Activated naive CD4-positive, alpha-beta T cell treated with anti-CD3 and anti-CD28 coated beads for 36 hours (primary cell): Measurements from ENCODE around the gene CDKN2AIP. TPM values are rescaled to one million over a fixed set of nuclear protein-coding genes. Genes with fewer than 3 reads are reported as not detected.

Experiments used
- CTCF ChIA-PET: fragments of 350-600 bp; sonication (Branson Sonifier 250); formaldehyde crosslinking; loops from one replicate; lab custom pipeline; 2021; ENCODE audit warnings: antibody characterized with exemption; lab: Charles Lee
- DNase-seq: peaks from one replicate; pipeline ENCODE4 v3.0.0-alpha.2; 2020
- H3K27ac Mint-ChIP-seq: one replicate; pipeline ENCODE4 v1.8.0; 2021; ENCODE audit warnings: mild to moderate bottlenecking, mixed read lengths
- H3K27me3 Mint-ChIP-seq: one replicate; pipeline ENCODE4 v1.8.0; 2021; ENCODE audit warnings: low read depth, mixed read lengths
- H3K36me3 Mint-ChIP-seq: one replicate; pipeline ENCODE4 v1.8.0; 2021; ENCODE audit warnings: low read depth, mixed read lengths
- H3K4me1 Mint-ChIP-seq: one replicate; pipeline ENCODE4 v1.8.0; 2021; ENCODE audit warnings: low read depth, mixed read lengths
- H3K4me3 Mint-ChIP-seq: one replicate; pipeline ENCODE4 v1.8.0; 2021; ENCODE audit warnings: mild to moderate bottlenecking, moderate library complexity, mixed read lengths
- H3K9me3 Mint-ChIP-seq: one replicate; pipeline ENCODE4 v1.8.0; 2021; ENCODE audit warnings: mixed read lengths
- intact Hi-C: fragments of 100-400 bp; cut with micrococcal nuclease; formaldehyde crosslinking; loops from one replicate; pipeline ENCODE4 v1.15.1; 2023
- total RNA-seq, 2 experiments: library from RNA; stranded (reverse); gene quantifications; one replicate each; pipeline ENCODE4 v1.2.3, GENCODE V29; 2021

The CDKN2AIP gene
- total RNA-seq, result 10 to 100 TPM; 26.5 to 26.7 TPM

- H3K4me1 Mint-ChIP-seq, result peaks cover 41% of the 10 kb centered on the region
These were observed at the start of gene CDKN2AIP for GRCh38 chr4:183444214-183445096. Gene CDKN2AIP, plus strand, starts transcription at chr4:183444636. Its CDS starts 162 bp downstream, at chr4:183444798.

DNA sequence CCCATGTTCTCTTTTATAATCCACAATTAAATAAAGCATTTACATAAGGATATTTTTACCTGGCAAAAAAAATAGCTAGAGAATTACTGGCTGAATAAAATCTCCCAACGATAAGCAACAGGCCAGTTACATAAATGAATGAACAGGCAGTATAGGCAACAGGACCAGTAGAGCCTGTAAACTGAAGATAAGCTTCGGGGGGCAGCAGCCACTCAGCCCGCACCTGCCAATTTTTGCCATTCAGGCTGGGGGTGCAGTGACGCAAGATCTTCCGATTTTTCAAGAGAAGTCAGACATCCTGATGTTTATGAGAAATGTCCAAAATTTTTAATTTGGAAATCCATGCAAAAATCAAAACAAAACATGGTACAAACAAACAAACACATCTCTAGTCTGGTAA is 49.0 kb upstream of the CDKN2AIP start:
- no peaks in the 10 kb centered on the region for H3K27me3 Mint-ChIP-seq
- H3K4me1 Mint-ChIP-seq, result peaks cover 28% of the 10 kb centered on the region
- CTCF ChIA-PET, result interaction anchor here (1.0 to 1.3 kb wide), 2 partner anchors 12 to 457 kb away, joined by 3 to 4 read pairs; no protein-coding TSS in a partner anchor
- no peak for DNase-seq
- no peaks in the 10 kb centered on the region for H3K36me3 Mint-ChIP-seq
- no peak overlapping the region for H3K4me3 Mint-ChIP-seq
- no peak overlapping the region for H3K27ac Mint-ChIP-seq
- intact Hi-C loops, result loop anchor here (5.0 to 10.0 kb wide), 2 partner anchors 458 to 911 kb away; no protein-coding TSS in a partner anchor
- H3K9me3 Mint-ChIP-seq, result no peaks in the 10 kb centered on the region

More at GRCh38 chr4:183444214-183445096, at the start of gene CDKN2AIP:
- Mint-ChIP-seq H3K36me3 (peaks cover 32% of the 10 kb centered on the region), H3K27ac (peak within 1 kb of the TSS; percentile 98), H3K27me3 (no peaks in the 10 kb centered on the region), H3K4me3 (peak within 1 kb of the TSS; percentile 99), H3K9me3 (no peaks in the 10 kb centered on the region)
- CTCF ChIA-PET, result interaction anchor here (0.6 to 1.9 kb wide), 7 partner anchors 8 to 526 kb away, joined by 3 to 7 read pairs (median 3); no protein-coding TSS in a partner anchor
- DNase-seq, result peak; percentile 92
- intact Hi-C loops, result loop anchor here (1.0 to 10.0 kb wide), 11 partner anchors 14 to 1760 kb away; partner anchors contain the start of genes CFAP97, IRF2, RWDD4 and SNX25

DNA sequence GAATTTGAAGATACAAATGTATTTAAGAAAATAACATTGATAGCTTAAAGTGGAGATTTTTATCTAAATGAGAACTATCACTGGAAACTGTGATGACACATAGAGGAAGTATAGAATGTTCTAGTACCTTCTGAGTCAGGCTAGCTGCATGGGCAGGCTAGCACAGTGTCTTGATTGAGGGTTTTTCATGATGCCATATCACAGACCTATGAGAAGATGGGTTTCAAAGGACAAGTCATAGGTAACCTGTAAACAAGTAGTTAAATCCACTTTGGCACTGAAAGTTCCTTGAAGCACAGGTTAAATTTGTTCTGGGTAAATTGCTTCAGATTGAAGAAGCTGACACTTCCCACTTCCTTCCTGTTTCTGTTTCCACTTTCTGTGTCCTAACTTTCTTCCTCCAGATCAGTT is 48.2 kb upstream of the CDKN2AIP start:
- peak; percentile 20 for DNase-seq
- CTCF ChIA-PET, result interaction anchor here (1.0 to 1.3 kb wide), 3 partner anchors 11 to 458 kb away, joined by 3 to 4 read pairs (median 4); no protein-coding TSS in a partner anchor

DNA sequence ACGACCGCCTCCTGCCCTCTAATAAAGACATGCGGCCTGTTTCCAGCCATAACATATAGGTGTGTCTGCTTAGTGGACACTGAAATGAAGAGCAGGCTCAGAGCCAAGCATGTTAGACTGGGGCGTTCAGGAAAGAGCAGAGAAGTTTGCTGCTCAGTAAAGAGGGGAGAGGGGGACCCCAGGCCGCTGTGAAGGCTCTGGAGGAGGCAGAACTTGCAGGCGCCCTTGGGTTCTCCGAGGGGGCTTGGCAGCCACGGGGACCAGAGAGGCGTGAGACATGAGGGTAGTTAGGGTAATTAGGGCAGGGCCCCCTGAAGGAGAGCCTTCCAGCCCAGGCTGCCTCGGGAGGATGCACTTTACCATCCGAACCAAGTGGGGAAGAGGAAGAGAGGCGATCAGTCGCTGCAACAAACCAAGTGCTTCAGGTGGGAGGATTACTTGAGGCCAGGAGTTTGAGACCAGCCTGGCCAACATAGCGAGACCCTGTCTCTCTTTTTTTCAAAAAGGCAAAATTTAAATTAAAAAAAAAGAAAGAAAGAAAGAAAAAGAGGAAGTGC is 46.6 kb upstream of the CDKN2AIP start:
- CTCF ChIA-PET, result interaction anchor here (1.4 kb wide), 1 partner anchor 10 kb away, joined by 13 read pairs; no protein-coding TSS in a partner anchor
- no peaks in the 10 kb centered on the region for H3K9me3 Mint-ChIP-seq
- H3K27ac Mint-ChIP-seq, result no peak overlapping the region
- peaks cover 19% of the 10 kb centered on the region for H3K4me1 Mint-ChIP-seq
- intact Hi-C loops, result loop anchor here (1.0 to 10.0 kb wide), 9 partner anchors 9 to 913 kb away; partner anchors contain the start of genes CDKN2AIP and WWC2
- H3K4me3 Mint-ChIP-seq, result peak overlapping the region; percentile 85
- H3K36me3 Mint-ChIP-seq, result no peaks in the 10 kb centered on the region
- no peaks in the 10 kb centered on the region for H3K27me3 Mint-ChIP-seq
- no peak for DNase-seq

More for the DNA sequence above, 48.2 kb upstream of the CDKN2AIP start:
- H3K27ac Mint-ChIP-seq, result no peak overlapping the region
- no peaks in the 10 kb centered on the region for H3K27me3 Mint-ChIP-seq
- H3K36me3 Mint-ChIP-seq, result no peaks in the 10 kb centered on the region
- intact Hi-C loops, result loop anchor here (5.0 to 10.0 kb wide), 2 partner anchors 459 to 911 kb away; no protein-coding TSS in a partner anchor
- no peaks in the 10 kb centered on the region for H3K9me3 Mint-ChIP-seq
- no peak overlapping the region for H3K4me3 Mint-ChIP-seq
- peaks cover 28% of the 10 kb centered on the region for H3K4me1 Mint-ChIP-seq

DNA sequence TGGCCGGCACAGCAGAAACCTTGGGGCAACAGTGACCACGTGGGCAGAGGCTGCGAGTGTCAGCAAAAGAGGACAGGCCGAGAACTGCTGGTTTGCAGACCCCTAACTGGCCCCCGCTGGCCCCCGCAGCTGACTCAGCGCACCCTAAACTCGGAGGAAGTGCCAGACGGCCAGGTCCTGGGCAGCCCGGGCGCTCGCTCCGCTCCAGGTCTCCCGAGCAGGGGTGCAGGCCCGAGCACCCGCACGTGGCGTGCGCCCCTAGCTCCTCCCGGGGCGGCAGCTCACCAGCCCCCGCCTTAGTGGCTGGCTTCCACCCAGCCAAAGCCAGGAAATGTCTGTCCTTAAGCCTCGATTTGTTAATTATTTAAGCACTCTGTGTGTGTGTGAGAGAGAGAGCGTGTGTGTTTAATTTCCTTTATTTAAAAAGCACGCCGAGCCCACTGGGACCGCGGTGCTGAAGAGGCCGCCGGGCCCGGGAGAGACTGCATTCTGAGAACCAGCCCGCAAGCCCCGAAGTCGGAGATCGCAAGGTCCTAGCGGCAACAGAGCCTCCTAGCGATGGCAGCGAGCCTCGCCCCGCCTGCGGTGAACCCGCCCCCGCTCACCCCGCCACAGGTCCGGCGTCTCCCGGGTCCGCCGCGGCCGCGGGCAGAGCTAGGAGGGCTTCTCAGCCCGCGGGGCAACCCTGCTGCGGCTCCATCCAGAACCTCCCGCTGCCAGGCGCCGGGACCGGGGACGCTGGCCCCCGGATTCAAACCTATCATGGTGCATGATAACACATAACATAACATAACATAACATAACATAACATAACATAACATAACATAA is 45.9 kb upstream of the CDKN2AIP start:
- no peaks in the 10 kb centered on the region for H3K36me3 Mint-ChIP-seq
- peaks cover 19% of the 10 kb centered on the region for H3K4me1 Mint-ChIP-seq
- H3K4me3 Mint-ChIP-seq, result peak overlapping the region; percentile 85
- no peaks in the 10 kb centered on the region for H3K27me3 Mint-ChIP-seq
- intact Hi-C loops, result loop anchor here (1.0 to 10.0 kb wide), 9 partner anchors 9 to 914 kb away; partner anchors contain the start of genes CDKN2AIP and WWC2
- H3K27ac Mint-ChIP-seq, result no peak overlapping the region
- no peaks in the 10 kb centered on the region for H3K9me3 Mint-ChIP-seq
- CTCF ChIA-PET, result interaction anchor here (0.7 to 1.4 kb wide), 2 partner anchors 9 to 235 kb away, joined by 5 to 13 read pairs; no protein-coding TSS in a partner anchor
- peak; percentile 75 for DNase-seq

GRCh38 chr4:183399126-183399522 is 45.3 kb upstream of the CDKN2AIP start:
- Mint-ChIP-seq H3K27ac (no peak overlapping the region), H3K4me1 (peaks cover 19% of the 10 kb centered on the region), H3K36me3 (no peaks in the 10 kb centered on the region), H3K4me3 (peak overlapping the region; percentile 85), H3K27me3 (no peaks in the 10 kb centered on the region), H3K9me3 (no peaks in the 10 kb centered on the region)
- intact Hi-C loops, result loop anchor here (2.0 to 10.0 kb wide), 8 partner anchors 46 to 914 kb away; partner anchors contain the start of genes CDKN2AIP and WWC2
- CTCF ChIA-PET, result interaction anchor here (0.7 to 1.4 kb wide), 2 partner anchors 8 to 234 kb away, joined by 5 to 13 read pairs; no protein-coding TSS in a partner anchor
- DNase-seq, result no peak

GRCh38 chr4:183399616-183400015 is 44.8 kb upstream of the CDKN2AIP start:
- peaks cover 19% of the 10 kb centered on the region for H3K4me1 Mint-ChIP-seq

DNA sequence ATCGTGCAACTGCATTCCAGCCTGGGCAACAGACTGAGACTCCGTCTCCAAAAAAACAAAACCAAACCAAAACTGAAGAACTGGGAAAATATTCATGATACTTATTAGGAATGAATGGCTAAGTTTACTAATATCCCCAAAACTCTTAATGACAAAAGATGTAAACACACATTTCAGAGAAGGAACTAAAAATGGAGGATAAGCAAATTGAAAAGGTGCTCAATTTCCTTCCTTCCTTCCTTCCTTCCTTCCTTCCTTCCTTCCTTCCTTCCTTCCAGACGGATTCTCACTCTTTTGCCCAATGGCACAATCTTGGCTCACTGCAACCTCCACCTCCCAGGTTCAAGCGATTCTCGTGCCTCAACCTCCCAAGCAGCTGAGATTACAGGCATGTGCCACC is 44.4 kb upstream of the CDKN2AIP start:
- H3K36me3 Mint-ChIP-seq, result no peaks in the 10 kb centered on the region
- DNase-seq, result no peak
- no peak overlapping the region for H3K27ac Mint-ChIP-seq
- CTCF ChIA-PET, result no interaction called here
- peaks cover 19% of the 10 kb centered on the region for H3K4me1 Mint-ChIP-seq
- intact Hi-C loops, result no loop called here
- H3K9me3 Mint-ChIP-seq, result no peaks in the 10 kb centered on the region
- H3K27me3 Mint-ChIP-seq, result no peaks in the 10 kb centered on the region
- H3K4me3 Mint-ChIP-seq, result no peak overlapping the region

More at GRCh38 chr4:183399616-183400015, 44.8 kb upstream of the CDKN2AIP start:
- Mint-ChIP-seq H3K9me3 (no peaks in the 10 kb centered on the region), H3K4me3 (no peak overlapping the region), H3K27ac (no peak overlapping the region), H3K36me3 (no peaks in the 10 kb centered on the region), H3K27me3 (no peaks in the 10 kb centered on the region)
- CTCF ChIA-PET, result interaction anchor here (0.7 kb wide), 1 partner anchor 234 kb away, joined by 5 read pairs; no protein-coding TSS in a partner anchor
- intact Hi-C loops, result loop anchor here (2.0 to 10.0 kb wide), 8 partner anchors 45 to 915 kb away; partner anchors contain the start of genes CDKN2AIP and WWC2
- no peak for DNase-seq

- H3K9me3 Mint-ChIP-seq, result no peaks in the 10 kb centered on the region
- no peak overlapping the region for H3K4me3 Mint-ChIP-seq
- H3K4me1 Mint-ChIP-seq, result peaks cover 15% of the 10 kb centered on the region
- intact Hi-C loops, result no loop called here
- no peak for DNase-seq
- H3K36me3 Mint-ChIP-seq, result no peaks in the 10 kb centered on the region
- no peak overlapping the region for H3K27ac Mint-ChIP-seq
- CTCF ChIA-PET, result interaction anchor here (0.7 kb wide), 1 partner anchor 914 kb away, joined by 3 read pairs; no protein-coding TSS in a partner anchor
- no peaks in the 10 kb centered on the region for H3K27me3 Mint-ChIP-seq
These were observed 43.0 kb upstream of the CDKN2AIP start for GRCh38 chr4:183401473-183401872.

GRCh38 chr4:183402771-183403170 is 41.7 kb upstream of the CDKN2AIP start:
- Mint-ChIP-seq H3K27me3 (no peaks in the 10 kb centered on the region), H3K9me3 (no peaks in the 10 kb centered on the region), H3K27ac (no peak overlapping the region), H3K4me1 (peaks cover 11% of the 10 kb centered on the region), H3K4me3 (no peak overlapping the region), H3K36me3 (no peaks in the 10 kb centered on the region)
- intact Hi-C loops, result no loop called here
- no peak for DNase-seq
- CTCF ChIA-PET, result no interaction called here

DNA sequence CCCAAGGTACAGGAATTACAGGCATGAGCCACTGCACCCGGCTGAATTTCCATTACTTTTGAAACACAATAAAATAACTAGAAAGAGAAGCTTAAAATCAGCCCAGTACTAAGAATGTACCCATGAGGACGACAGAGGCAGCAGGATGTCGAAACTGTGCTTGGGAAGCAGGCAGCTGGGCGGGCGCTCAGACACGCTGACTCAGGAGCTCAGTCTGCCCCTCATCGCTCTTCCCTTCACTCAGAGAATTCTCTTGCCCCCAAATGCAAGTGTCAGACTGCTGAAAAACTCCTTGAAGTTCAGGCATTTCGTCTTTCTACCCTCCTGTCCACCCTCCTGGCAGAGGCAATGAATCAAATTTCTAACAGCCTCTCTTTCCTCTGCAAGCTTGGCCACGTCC is 41.0 kb upstream of the CDKN2AIP start:
- peaks cover 11% of the 10 kb centered on the region for H3K4me1 Mint-ChIP-seq
- no peak overlapping the region for H3K27ac Mint-ChIP-seq
- CTCF ChIA-PET, result interaction anchor here (0.6 to 1.1 kb wide), 2 partner anchors 142 to 328 kb away, joined by 3 read pairs; no protein-coding TSS in a partner anchor
- intact Hi-C loops, result no loop called here
- no peaks in the 10 kb centered on the region for H3K9me3 Mint-ChIP-seq
- H3K4me3 Mint-ChIP-seq, result no peak overlapping the region
- H3K36me3 Mint-ChIP-seq, result no peaks in the 10 kb centered on the region
- H3K27me3 Mint-ChIP-seq, result no peaks in the 10 kb centered on the region
- DNase-seq, result no peak
